NCI-H524 treated with DMSO at 0.1 percent for 48 hours (cell line): Measurements from ENCODE around the gene ERO1B.

Experiments used
- DNase-seq: peaks from one replicate; lab custom pipeline; 2025; lab: John Stamatoyannopoulos, UW

Gene ERO1B

GRCh38 chr1:236181059-236181458 is 100.7 kb downstream of the ERO1B start:
- no peak for DNase-seq

GRCh38 chr1:236179634-236180033 is 102.1 kb downstream of the ERO1B start:
- DNase-seq = no peak

- no peak for DNase-seq
These were observed 105.1 kb downstream of the ERO1B start for GRCh38 chr1:236176337-236177336.

GRCh38 chr1:236175642-236176336 is 106.0 kb downstream of the ERO1B start:
- DNase-seq = no peak

- DNase-seq = no peak
These were observed 108.5 kb downstream of the ERO1B start for GRCh38 chr1:236173174-236173767.

- no peak for DNase-seq
These were observed 109.6 kb downstream of the ERO1B start for GRCh38 chr1:236172041-236172579.

- DNase-seq = no peak
These were observed 112.9 kb downstream of the ERO1B start for GRCh38 chr1:236168716-236169429.

GRCh38 chr1:236167578-236167977 is 114.2 kb downstream of the ERO1B start:
- no peak for DNase-seq

GRCh38 chr1:236167154-236167553 is 114.6 kb downstream of the ERO1B start:
- no peak for DNase-seq

GRCh38 chr1:236166041-236166440 is 115.7 kb downstream of the ERO1B start:
- no peak for DNase-seq
